K562 (cell line): Measurements from ENCODE around the gene JPT1. TPM values are rescaled to one million over a fixed set of nuclear protein-coding genes. Genes with fewer than 3 reads are reported as not detected.

ENCODE experiments used
- ETV5 ChIP-seq: sonication (generic); formaldehyde crosslinking; IDR thresholded peaks from 2 replicates; pipeline ENCODE4 v1.4.0; 2020; ENCODE audit warnings: low read depth, mild to moderate bottlenecking, missing genetic modification reagents
- FIP1L1 ChIP-seq: fragments of 200-400 bp; formaldehyde crosslinking; IDR thresholded peaks from 2 replicates; pipeline ENCODE4 v1.6.1; 2018; ENCODE audit warnings: mild to moderate bottlenecking, low read depth, low read length; ENCODE audit not compliant: poor library complexity, severe bottlenecking
- FOXM1 ChIP-seq, 2 experiments: fragments of 450-650 bp in 1 of 2; sonication (generic) in 1 of 2; formaldehyde crosslinking in 1 of 2; IDR thresholded peaks; 2 replicates each; pipeline versions ENCODE4 v1.6.1 to v1.9.0; 2017 to 2022; ENCODE audit warnings: low read depth in 2 of 2, mild to moderate bottlenecking in 2 of 2, missing genetic modification reagents in 1 of 2, moderate library complexity in 1 of 2
- GABPB1 ChIP-seq: sonication (generic); formaldehyde crosslinking; IDR thresholded peaks from 2 replicates; pipeline ENCODE4 v1.8.0; 2022; ENCODE audit warnings: mild to moderate bottlenecking, missing genetic modification reagents
- MXI1 ChIP-seq: IDR thresholded peaks from 2 replicates; pipeline ENCODE4 v1.6.1; 2011; ENCODE audit warnings: low read depth, mild to moderate bottlenecking, improper control_type of control experiment, low read length
- PHF21A ChIP-seq: fragments of 450-650 bp; IDR thresholded peaks from 2 replicates; pipeline ENCODE4 v1.6.1; 2017; ENCODE audit warnings: low read depth, borderline replicate concordance
- PHF8 ChIP-seq: fragments of 200-600 bp; sonication (generic); IDR thresholded peaks from 2 replicates; pipeline ENCODE4 v1.6.1; 2012; ENCODE audit warnings: mixed run types, mild to moderate bottlenecking, inconsistent platforms, low read length, moderate library complexity, borderline replicate concordance
- ZFX ChIP-seq: sonication (generic); formaldehyde crosslinking; IDR thresholded peaks from 2 replicates; pipeline ENCODE4 v1.8.0; 2022; ENCODE audit warnings: mild to moderate bottlenecking, missing genetic modification reagents, moderate library complexity
- polyA plus RNA-seq, 8 experiments: library from polyadenylated mRNA; depleted of rRNA in 4 of 8; stranded (reverse) in 5 of 8; unstranded in 3 of 8; fragments of >200 nt; fragmentation: Nextera tagmentation in 2 of 8; fragmentation: Illumina TruSeq in 1 of 8; extraction: Ambion mirVana in 2 of 8; extraction: Trizol in 1 of 8; gene quantifications; 2 replicates each; pipeline versions ENCODE4 v1.2.1 to v1.2.3, GENCODE V29; 2011 to 2014; ENCODE audit warnings: inconsistent platforms in 1 of 8, missing spikeins in 1 of 8
- total RNA-seq, 7 experiments: library from RNA; depleted of rRNA in 6 of 7; stranded (reverse); fragments of >200 nt in 6 of 7; fragmentation: Illumina TruSeq in 2 of 7; extraction: Trizol in 2 of 7; gene quantifications; 2 replicates each; pipeline versions ENCODE4 v1.2.1 to v1.2.3, GENCODE V29; 2011 to 2021; ENCODE audit warnings: low replicate concordance in 1 of 7
- TF ChIP-seq, protein P1 (sequence below), 2 experiments: fragments of 450-650 bp in 1 of 2; sonication (generic) in 1 of 2; formaldehyde crosslinking in 1 of 2; IDR thresholded peaks; 2 replicates each; pipeline versions ENCODE4 v1.7.1 to v1.9.0; 2016 to 2022; ENCODE audit warnings: inconsistent platforms in 1 of 2, mild to moderate bottlenecking in 1 of 2, missing genetic modification reagents in 1 of 2

JPT1 gene
- total and polyA plus RNA-seq, 9 of the 15 experiments (the other 6 are each of a cell fraction or from before 2014, with no cell fraction given) = 56.7 to 292 (median 144) TPM

GRCh38 chr17:75109407-75110233 lies 44.7 kb downstream of the JPT1 start, which contains the start of gene ARMC7 (continued):
- TF ChIP-seq, protein P1, sequence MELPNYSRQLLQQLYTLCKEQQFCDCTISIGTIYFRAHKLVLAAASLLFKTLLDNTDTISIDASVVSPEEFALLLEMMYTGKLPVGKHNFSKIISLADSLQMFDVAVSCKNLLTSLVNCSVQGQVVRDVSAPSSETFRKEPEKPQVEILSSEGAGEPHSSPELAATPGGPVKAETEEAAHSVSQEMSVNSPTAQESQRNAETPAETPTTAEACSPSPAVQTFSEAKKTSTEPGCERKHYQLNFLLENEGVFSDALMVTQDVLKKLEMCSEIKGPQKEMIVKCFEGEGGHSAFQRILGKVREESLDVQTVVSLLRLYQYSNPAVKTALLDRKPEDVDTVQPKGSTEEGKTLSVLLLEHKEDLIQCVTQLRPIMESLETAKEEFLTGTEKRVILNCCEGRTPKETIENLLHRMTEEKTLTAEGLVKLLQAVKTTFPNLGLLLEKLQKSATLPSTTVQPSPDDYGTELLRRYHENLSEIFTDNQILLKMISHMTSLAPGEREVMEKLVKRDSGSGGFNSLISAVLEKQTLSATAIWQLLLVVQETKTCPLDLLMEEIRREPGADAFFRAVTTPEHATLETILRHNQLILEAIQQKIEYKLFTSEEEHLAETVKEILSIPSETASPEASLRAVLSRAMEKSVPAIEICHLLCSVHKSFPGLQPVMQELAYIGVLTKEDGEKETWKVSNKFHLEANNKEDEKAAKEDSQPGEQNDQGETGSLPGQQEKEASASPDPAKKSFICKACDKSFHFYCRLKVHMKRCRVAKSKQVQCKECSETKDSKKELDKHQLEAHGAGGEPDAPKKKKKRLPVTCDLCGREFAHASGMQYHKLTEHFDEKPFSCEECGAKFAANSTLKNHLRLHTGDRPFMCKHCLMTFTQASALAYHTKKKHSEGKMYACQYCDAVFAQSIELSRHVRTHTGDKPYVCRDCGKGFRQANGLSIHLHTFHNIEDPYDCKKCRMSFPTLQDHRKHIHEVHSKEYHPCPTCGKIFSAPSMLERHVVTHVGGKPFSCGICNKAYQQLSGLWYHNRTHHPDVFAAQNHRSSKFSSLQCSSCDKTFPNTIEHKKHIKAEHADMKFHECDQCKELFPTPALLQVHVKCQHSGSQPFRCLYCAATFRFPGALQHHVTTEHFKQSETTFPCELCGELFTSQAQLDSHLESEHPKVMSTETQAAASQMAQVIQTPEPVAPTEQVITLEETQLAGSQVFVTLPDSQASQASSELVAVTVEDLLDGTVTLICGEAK (IDR thresholded peaks at IDR 0.05) = peak; percentile 85
- TF ChIP-seq, protein P1 (CRISPR knock-in tag; IDR thresholded peaks at IDR 0.05) = no peak
- TF ChIP-seq PHF8 (peak; percentile 77; the same call in 1 of the 2 replicates), GABPB1 (CRISPR knock-in tag) (peak; percentile 65; the same call in 1 of the 2 replicates), PHF21A (peak; percentile 41; the same call in 1 of the 2 replicates), FIP1L1 (peak; percentile 39), ZFX (CRISPR knock-in tag) (peak; percentile 64), MXI1 (0 out of 2 replicates have a peak, but pooled peaks have one; percentile 37), FOXM1 (IDR thresholded peaks at IDR 0.05; ENCODE audit: low read depth) (no peak), FOXM1 (CRISPR knock-in tag; IDR thresholded peaks at IDR 0.05; ENCODE audit: low read depth) (0 out of 2 replicates have a peak, but pooled peaks have one; percentile 21), ETV5 (peak; percentile 39; the same call in 1 of the 2 replicates)
